ENCODE results near the gene POU2AF3. TPM values are rescaled to one million over a fixed set of nuclear protein-coding genes. Genes with fewer than 3 reads are reported as not detected.

The POU2AF3 gene
- total RNA-seq, 1 experiment from 2014 or later: not detected

DNA sequence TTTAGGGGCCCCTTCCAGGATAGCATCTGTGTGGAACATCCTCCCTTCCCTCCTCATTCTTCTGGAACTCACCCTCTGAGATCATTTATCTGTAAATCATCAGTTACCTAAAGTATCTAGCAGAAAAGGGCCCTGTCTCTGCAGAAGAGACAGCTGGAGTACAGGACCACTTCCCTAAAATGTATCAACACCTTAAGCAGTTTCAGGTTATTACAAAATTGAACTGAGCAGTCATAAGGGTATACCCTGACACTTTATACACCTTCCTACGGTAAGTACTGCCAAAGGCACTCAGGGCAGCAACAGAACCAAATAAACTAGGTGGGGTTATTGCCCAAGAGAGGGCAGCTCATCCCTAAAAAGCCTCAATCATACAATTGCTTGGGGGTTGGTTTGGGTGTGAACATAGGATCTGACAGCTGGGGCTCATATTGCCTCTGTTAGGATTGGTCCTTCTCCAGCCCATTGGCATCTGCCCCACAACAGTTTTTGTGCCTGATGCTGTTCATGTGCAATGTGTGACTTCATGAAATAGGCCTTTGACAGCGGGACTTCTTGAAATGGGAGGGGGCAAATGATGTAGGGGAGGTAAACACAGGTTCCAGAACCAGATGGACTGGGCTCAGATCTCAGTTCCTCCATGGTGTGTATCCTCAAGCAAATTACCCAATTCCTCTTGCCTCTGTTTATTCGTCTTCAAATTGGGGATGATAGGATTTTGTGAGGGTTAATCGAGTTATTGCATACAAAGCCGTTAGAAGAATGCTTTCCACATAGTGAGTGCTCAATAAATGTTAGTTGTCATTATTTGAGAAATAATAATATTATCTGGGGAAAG lies 2.9 kb downstream of the POU2AF3 start (continued):
- TF ChIP-seq, protein P1, sequence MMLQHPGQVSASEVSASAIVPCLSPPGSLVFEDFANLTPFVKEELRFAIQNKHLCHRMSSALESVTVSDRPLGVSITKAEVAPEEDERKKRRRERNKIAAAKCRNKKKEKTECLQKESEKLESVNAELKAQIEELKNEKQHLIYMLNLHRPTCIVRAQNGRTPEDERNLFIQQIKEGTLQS (IDR thresholded peaks at IDR 0.05): no peak
- TF ChIP-seq TCF7L2 (IDR thresholded peaks at IDR 0.05; ENCODE audit: borderline replicate concordance, extremely low read depth, insufficient read depth, insufficient read length) (no peak), EGR1 (IDR thresholded peaks at IDR 0.05; ENCODE audit: low read depth) (no peak), POLR2A (IDR thresholded peaks at IDR 0.05; ENCODE audit: borderline replicate concordance, extremely low read depth, insufficient read depth, insufficient read length) (no peak)
- TF ChIP-seq, protein P2, sequence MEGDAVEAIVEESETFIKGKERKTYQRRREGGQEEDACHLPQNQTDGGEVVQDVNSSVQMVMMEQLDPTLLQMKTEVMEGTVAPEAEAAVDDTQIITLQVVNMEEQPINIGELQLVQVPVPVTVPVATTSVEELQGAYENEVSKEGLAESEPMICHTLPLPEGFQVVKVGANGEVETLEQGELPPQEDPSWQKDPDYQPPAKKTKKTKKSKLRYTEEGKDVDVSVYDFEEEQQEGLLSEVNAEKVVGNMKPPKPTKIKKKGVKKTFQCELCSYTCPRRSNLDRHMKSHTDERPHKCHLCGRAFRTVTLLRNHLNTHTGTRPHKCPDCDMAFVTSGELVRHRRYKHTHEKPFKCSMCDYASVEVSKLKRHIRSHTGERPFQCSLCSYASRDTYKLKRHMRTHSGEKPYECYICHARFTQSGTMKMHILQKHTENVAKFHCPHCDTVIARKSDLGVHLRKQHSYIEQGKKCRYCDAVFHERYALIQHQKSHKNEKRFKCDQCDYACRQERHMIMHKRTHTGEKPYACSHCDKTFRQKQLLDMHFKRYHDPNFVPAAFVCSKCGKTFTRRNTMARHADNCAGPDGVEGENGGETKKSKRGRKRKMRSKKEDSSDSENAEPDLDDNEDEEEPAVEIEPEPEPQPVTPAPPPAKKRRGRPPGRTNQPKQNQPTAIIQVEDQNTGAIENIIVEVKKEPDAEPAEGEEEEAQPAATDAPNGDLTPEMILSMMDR (IDR thresholded peaks at IDR 0.05 in 2 of 3, conservative IDR thresholded peaks at IDR 0.05 in 1 of 3; ENCODE audit: borderline replicate concordance in 1 of 3, insufficient read depth in 1 of 3, low read depth in 2 of 3, low read length in 2 of 3): no peak
- TF ChIP-seq, protein P3, sequence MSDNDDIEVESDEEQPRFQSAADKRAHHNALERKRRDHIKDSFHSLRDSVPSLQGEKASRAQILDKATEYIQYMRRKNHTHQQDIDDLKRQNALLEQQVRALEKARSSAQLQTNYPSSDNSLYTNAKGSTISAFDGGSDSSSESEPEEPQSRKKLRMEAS (IDR thresholded peaks at IDR 0.05): no peak

DNA sequence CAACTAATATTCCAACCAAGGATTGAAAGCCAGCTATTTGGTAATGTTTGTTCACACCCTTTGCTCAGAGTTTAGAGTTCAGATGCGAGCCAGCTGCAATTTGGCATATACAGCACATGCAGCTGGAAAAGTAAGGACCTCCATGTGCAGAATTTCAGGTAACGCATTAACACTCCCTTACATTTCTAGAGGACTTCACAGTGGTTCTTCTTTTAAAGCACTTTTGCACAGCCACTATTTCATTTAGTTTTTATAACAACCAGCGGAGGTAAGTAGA lies 3.4 kb downstream of the POU2AF3 start:
- TF ChIP-seq TCF7L2 (IDR thresholded peaks at IDR 0.05; ENCODE audit: borderline replicate concordance, extremely low read depth, insufficient read depth, insufficient read length) (no peak), ELF1 (IDR thresholded peaks at IDR 0.05; ENCODE audit: borderline replicate concordance, low read depth) (no peak), SIN3A (IDR thresholded peaks at IDR 0.05; ENCODE audit: low read depth) (no peak), JUND (IDR thresholded peaks at IDR 0.05) (no peak), EZH2 (IDR thresholded peaks at IDR 0.05) (no peak), EZH2phosphoT487 (IDR thresholded peaks at IDR 0.05; ENCODE audit: borderline replicate concordance) (no peak), CBX3 (IDR thresholded peaks at IDR 0.05; ENCODE audit: low read depth) (no peak), SRF (IDR thresholded peaks at IDR 0.05; ENCODE audit: low read depth) (no peak)
- TF ChIP-seq, protein P3 (IDR thresholded peaks at IDR 0.05): no peak
- TF ChIP-seq, protein P1 (IDR thresholded peaks at IDR 0.05): no peak
- DNase-seq (ENCODE audit: low read depth, low spot score) (no peak), ATAC-seq (no peak)
- ChIA-PET POLR2A (no interaction called here), RAD21 (ENCODE audit: low non-redundant PET in 1 of 2, low total read pairs in 2 of 2, uncharacterized antibody in 2 of 2, unreplicated experiment in 2 of 2) (no interaction called here), CTCF (no interaction called here)
- H2AFZ ChIP-seq (ENCODE audit: low read depth, low read length, poor library complexity, severe bottlenecking): no peak overlapping the region
- H3K4me3 ChIP-seq (replicated peaks in 1 of 2; ENCODE audit: low read depth in 1 of 2, low read length in 2 of 2): no peak overlapping the region
- H3K27ac ChIP-seq (ENCODE audit: low read depth, low read length): no peak overlapping the region
- no peaks in the 10 kb centered on the region for H4K20me1 ChIP-seq (ENCODE audit: insufficient read depth)
- H3K27me3 ChIP-seq (ENCODE audit: insufficient read depth, low read length): peaks cover 22% of the 10 kb centered on the region
- H3K4me2 ChIP-seq (ENCODE audit: low read length): no peak overlapping the region
- no peak overlapping the region for H3K9ac ChIP-seq (ENCODE audit: low read length)
- H3K9me2 ChIP-seq (ENCODE audit: insufficient read depth): no peaks in the 10 kb centered on the region
- H3K9me3 ChIP-seq (ENCODE audit: control insufficient read depth in 1 of 2, insufficient read depth in 1 of 2, low read depth in 1 of 2, low read length in 2 of 2): no peaks in the 10 kb centered on the region
- no TSS peak for BruUV-seq (replicated peaks)
- no peaks in the 10 kb centered on the region for H3K79me2 ChIP-seq (ENCODE audit: insufficient read depth, low read length)
- H3K36me3 ChIP-seq (ENCODE audit: control insufficient read depth in 1 of 2, insufficient read depth in 2 of 2, low read length in 2 of 2): no peaks in the 10 kb centered on the region
- no peaks in the 10 kb centered on the region for H3K4me1 ChIP-seq (ENCODE audit: control insufficient read depth in 1 of 2, insufficient read depth in 2 of 2, low read length in 2 of 2)
- intact Hi-C loops (cut with micrococcal nuclease): no loop called here

Measured in HCT116 (cell line).